HG03175 (cell line): Measurements from ENCODE around the gene IL20RB.

Source experiments
- ATAC-seq: cut with Tn5 transposase; IDR thresholded peaks from one replicate; pipeline ENCODE4 v1.9.1; 2021; ENCODE audit warnings: mild to moderate bottlenecking, moderate library complexity; ENCODE audit not compliant: unreplicated experiment

The IL20RB gene

DNA sequence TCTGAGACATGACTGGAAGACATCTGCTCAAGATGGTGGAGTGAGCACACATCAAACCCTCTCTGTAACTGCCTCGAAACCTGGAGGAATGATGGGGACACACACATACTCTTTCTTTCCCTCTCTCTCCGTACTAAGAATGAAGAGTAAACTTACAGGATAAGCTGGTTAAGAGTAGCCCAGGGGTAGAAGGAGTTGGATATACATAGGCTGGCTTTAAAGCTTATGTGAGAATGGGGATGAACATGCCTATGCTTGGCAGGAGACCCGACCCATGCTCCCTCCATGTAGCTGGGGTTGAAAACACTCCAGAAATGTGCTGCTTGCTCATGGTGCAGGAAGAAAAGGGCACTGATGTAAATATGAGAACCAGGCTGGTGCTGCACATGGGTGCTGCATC lies 68.9 kb downstream of the IL20RB start:
- no peak for ATAC-seq

DNA sequence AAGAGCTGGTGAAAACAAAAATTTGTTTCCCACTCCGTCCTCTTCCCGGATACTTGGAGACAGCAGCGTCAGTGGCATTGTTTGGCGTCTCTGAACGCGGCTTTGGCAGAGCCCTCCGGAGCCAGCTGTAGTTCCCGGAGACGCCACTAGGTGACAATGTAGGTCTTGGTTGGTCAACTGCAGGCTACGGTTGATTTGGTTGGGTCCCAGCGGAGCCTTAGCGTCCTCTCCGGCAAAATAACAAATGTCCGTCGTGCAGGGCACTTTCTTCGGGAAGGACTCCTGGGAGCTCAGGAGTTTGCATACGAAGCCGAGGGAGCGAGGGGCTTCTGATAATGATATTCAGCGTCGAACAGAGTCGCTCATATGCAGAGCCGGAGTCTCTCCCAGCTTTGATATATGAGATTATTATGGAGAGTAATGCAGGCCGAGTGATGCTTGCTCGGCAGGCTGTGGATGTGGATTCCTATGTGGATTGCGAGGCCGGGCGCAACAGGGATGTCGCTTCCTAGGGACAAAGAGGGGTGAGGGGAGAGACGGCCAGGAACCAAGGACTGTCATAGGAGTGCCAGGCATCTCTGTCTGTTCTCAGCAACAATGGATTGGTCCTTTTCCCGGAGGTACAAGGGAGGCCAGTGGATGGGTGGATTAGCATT lies 74.8 kb downstream of the IL20RB start:
- ATAC-seq, result peak; percentile 85

DNA sequence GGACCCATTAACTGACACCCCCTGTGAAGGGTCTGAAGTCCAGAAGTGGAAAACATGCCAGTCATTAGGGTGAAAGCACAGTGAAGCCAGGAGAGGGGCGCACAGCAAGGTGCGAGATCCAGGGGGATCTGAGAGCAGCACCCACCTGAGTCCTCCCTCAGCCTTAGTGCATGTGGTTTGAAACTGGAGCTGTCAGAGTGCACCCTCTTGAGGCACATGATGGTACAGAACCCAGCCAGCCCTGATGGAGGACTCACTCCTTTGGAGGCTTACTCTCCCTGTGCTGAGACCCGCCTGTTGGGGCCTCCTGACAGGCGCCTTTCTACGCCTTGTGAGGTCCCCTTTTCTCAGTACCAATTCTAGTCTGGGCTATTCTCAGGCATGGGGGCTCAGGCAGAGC lies 77.8 kb downstream of the IL20RB start:
- ATAC-seq, result no peak

DNA sequence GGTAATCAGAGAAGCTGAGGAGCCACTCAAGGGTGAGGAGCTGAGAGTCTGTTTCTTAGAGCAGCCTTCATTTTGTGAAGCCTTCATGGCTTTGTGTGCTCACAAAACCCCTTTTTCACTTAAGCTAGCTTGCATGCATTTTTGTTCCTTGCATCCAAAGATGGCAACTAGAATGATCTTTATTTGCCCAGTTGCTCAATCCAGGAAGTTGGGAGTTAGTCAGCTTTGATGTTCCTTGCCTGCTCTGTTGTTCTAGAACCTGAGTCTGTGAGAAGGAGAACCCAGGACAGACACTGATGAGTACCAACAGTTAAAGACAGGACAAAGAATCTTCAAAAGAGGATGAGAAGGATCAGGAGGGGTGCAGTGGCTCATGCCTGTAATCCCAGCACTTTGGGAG lies 81.8 kb downstream of the IL20RB start:
- ATAC-seq, result no peak

DNA sequence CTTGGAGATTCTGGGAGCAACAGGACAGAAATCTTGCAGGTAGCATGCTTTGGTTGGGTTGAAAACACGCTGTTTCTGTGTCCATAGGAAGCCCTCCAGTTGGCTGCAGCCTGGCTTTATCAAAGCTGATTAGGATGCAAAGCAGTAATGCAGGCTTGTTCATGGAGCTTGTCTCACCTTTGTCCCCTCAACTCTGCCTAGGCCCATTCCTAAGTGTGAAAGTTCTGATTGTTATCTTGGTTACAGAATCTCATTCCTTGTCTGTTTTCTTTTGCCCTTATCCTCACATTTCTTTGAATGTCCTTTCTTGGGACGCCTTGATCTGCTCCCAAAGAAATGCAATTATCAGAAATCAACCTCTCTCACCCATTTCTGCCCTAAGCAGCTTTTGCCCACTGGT lies 83.5 kb downstream of the IL20RB start:
- ATAC-seq, result no peak

DNA sequence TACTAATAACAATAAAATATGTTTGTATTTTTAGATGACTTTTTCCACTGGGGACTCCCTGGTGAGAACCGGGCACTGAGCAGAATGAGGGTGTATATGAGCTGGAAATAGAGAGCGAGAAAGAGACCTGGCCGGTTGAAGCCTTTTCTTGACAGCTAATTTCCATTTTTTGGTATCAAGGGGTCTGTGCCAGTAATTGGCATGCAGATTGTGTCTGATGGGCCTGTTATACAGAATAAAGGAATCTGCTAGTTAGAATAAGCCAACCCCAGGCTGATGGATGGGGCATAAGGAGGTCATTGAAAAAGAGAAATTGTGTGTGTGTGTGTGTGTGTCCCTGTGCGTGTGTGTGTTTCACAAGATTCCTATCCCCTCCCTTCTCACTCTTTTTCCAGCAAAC lies 83.9 kb downstream of the IL20RB start:
- no peak for ATAC-seq

DNA sequence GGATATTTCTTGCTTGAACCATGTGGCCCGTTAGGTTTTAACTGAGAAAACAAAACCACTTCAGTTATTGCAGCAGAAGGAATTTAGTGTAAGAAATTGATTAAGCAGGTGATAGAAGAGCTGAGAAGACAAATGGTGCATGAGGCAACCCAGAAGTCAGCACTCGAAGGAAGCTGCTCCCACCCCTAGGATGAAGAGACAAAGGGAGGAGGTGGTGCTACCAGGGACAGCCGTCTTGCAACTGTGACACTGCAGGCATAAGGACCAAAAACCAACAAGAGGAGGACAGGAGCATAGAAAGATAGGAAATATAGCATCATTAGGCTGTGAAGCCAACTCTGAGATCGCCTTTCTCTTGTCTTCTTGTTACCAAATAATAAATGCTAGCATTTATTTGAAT lies 89.0 kb downstream of the IL20RB start:
- ATAC-seq, result no peak

DNA sequence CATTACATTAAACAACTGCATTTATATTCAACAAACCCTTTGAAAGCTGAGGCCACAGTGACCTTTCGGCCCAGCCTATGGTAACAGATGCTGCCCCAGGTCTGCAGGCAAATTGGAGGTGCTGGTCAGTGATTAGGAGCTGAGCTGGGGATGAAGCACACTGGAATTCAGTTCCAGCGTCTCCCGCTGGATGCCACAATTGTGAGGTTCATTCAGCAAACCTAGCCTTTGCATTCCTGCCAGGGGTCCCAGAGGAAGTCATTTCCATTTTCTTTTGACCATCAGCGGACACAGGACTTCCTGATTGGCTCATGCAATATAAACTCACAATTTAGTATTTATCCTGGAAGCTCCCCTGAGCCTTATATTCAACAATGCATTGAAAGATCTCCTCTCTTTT lies 89.5 kb downstream of the IL20RB start:
- no peak for ATAC-seq

DNA sequence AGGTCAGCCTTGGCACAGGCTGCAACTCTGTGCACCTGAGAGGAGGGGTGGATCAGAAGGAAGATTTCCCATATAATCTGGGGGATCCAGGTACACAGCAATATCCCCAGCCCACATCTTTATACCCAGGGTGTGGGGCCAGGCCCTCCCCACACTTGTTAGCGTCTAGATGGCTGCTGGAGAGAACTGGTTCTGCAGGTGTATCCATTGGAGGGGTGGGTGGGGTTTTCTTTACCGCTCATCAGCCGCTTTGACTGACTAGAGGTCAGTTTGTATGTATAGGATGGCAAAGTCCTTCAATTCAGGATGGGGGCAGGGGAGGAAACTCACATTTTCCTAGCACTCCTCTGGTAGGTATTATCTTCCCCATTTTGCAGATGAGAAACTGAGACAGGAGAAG lies 92.5 kb downstream of the IL20RB start:
- no peak for ATAC-seq

DNA sequence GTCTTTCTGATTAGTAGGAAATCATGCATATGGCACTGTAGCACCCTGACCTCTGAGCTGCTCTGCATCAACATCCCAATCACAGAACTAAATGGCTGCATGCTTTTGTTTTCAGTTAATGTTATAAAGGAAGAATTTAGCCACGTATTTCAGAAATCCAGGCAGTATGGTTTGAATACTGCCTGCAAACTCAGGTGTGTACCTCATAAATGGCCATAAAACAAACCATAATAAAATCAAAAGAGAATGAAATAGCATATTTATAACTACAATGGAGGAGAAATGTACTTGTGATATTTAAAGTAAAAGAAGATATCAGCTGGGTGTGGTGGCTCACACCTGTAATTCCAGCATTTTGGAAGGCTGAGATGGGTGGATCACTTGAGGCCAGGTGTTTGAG lies 94.5 kb downstream of the IL20RB start:
- ATAC-seq, result no peak
